Measurements from ENCODE around the gene KMT2B.

The KMT2B gene

DNA sequence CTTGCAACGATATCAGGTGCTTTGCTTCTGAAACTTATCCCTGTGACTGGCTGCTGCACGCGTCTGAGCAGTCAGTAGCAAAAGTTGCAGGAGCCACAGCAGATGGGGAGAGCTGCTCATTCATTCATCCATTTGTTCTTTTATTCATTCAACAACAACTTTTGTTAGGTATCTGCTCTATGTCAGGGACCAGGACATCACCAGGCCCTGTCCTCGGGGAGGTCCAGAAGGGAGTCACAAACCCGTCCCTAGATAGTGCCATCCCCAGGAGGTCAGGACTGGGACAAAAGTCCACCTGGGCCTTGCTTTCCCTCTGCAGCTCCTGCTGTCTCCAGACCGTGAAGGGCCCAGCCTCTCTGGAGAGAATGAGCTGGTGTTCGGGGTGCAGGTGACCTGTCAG is 60.2 kb downstream of the KMT2B start:
- DNase-seq (ENCODE audit: low read depth in 2 of 2): no peak

DNA sequence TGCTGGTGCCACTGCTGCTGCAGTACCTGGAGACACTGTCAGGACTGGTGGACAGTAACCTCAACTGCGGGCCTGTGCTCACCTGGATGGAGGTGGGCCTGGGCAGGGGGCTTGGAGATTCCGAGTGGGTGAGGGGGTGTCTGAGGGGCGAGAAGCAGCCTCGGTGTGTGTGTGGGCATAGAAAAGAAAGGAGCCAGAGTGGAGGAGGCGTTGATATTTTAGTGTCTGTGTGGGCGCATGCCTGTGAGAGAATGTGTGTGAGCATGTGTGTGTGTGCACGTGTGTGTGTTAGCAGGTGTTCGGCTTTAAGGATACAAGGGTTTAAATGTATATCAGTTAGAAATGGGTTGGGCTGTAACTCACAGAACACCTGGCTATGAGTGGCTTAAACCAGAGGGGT is 61.2 kb downstream of the KMT2B start:
- no peak for DNase-seq (ENCODE audit: low read depth in 2 of 2)

DNA sequence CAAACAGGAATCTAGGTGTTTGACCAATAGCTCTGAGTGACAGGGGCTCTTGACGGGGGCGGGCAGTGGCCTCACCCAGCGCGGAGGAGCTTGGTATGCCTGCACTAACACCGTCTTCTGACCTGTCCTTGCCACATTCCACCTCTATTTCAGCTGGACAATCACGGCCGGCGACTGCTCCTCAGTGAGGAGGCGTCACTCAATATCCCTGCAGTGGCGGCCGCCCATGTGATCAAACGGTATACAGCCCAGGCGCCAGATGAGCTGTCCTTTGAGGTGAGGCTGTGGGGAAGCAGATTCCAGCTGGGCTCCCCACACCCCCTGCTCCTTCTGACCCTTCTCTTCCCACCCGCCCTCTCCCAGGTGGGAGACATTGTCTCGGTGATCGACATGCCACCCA is 62.3 kb downstream of the KMT2B start:
- DNase-seq (ENCODE audit: low read depth in 2 of 2): no peak

DNA sequence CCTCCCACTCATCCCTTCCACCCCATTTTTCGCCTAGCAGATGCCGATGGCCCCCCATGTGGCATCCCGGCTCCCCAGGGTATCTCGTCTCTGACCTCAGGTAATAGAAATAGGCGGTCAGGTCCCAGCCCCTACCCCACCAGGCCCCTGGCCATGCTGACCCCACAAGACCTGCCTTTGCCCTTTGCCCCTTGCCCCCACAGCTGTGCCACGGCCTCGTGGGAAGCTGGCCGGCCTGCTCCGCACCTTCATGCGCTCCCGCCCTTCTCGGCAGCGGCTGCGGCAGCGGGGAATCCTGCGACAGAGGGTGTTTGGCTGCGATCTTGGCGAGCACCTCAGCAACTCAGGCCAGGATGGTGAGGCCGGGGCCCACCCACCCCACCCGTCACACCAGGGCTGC is 62.9 kb downstream of the KMT2B start:
- DNase-seq (ENCODE audit: low read depth in 2 of 2): no peak

DNA sequence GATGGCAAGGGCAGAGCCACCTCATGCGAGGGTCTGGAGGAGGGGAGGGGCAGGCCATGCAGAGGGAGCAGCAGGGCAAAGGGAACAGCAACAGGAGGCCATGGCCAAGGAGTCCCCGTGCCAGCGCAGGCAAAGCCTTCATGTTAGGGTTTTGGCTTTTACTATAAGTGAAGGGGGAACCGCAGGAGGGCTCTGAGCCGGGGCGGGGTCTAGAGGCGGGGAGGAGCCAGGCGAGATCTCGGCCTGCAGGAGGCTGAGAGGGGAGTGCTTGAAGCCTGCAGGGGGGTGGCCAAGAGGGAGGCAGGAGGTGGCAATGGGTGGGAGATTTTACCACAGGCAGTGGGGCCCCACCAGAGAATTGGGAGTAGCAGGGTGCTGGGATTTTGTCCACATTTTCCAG is 63.8 kb downstream of the KMT2B start:
- DNase-seq (ENCODE audit: low read depth in 2 of 2): no peak

DNA sequence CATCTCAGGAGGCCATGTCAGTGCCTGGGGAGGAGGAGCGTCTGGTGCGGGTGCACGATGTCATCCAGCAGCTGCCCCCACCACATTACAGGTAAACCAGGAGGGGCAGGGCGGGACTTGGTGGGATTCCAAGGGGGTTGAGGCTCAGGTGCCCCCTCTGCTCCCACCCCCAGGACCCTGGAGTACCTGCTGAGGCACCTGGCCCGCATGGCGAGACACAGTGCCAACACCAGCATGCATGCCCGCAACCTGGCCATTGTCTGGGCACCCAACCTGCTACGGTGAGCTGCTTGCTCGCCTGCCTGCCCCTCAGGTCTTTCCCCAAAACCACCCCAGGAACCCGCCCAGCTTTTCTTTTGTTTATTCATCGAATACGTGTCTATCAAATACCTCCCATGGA is 64.8 kb downstream of the KMT2B start:
- no peak for DNase-seq (ENCODE audit: low read depth in 2 of 2)

DNA sequence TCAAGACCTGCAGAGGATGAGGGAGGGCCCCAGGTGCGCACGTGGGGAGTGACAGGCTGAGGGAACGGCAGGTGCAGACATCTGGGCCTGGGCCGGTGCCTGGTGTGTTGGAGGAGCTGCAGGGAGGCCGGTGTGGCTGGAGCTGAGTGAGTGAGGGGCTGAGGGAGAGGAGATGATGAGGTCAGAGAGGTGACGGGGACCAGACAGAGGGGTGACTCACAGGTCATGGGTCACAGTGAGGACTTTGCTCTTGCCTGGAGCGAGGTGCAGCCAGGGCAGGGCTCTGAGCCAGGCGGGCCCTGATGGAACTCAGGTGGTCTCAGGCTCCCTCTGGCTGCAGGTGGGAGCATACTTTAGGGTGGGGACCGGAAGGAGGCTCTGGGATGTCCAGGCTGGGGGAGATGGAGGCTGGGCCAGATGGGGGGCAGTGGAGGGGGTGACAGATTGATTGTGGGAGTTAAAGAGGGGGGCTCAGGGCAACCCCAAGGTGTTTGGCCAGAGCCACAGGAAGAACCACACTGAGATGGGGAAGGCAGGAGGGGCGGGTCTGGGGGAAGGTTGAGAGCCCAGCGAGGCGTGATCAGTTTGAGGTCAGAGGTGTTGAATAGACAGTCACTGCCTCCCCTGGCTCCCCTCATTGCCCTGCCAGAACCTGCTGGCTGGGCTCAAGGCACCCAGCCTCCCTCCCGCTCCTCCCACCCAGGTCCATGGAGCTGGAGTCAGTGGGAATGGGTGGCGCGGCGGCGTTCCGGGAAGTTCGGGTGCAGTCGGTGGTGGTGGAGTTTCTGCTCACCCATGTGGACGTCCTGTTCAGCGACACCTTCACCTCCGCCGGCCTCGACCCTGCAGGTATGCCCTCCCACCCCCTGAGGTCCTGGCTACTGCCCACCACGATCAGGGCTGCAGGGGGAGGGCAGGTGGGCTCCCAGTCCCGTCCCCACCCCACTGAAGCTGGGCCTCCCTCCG is 65.9 kb downstream of the KMT2B start:
- no peak for DNase-seq (ENCODE audit: low read depth in 2 of 2)

DNA sequence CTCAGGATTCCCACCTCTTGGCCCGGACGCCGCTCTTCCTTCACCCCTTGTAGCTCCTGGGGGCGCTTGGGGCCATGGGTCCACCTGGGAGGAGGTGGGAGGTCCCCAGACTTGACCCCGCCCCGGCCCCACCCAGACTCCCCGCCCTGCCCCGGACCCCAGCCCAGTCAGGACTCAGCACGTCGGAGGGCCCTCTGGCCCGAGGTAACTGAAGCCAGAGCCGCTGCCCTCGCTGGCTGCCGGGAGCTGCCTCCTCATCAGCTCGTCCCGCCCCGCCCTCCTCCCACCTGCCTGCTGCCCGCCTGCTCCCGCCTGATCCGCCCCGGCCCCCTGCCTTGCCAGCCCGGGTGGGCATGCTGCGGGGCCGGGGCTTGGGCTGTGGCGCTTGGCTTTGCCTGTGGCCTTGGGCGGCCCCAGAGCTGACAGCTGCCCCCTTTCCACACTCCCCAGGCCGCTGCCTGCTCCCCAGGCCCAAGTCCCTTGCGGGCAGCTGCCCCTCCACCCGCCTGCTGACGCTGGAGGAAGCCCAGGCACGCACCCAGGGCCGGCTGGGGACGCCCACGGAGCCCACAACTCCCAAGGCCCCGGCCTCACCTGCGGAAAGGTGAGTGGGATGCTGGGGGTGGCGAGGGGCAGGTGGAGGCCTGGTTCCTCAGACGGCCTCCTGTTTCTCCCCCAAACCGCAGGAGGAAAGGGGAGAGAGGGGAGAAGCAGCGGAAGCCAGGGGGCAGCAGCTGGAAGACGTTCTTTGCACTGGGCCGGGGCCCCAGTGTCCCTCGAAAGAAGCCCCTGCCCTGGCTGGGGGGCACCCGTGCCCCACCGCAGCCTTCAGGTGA is 66.9 kb downstream of the KMT2B start:
- no peak for DNase-seq (ENCODE audit: low read depth in 2 of 2)

DNA sequence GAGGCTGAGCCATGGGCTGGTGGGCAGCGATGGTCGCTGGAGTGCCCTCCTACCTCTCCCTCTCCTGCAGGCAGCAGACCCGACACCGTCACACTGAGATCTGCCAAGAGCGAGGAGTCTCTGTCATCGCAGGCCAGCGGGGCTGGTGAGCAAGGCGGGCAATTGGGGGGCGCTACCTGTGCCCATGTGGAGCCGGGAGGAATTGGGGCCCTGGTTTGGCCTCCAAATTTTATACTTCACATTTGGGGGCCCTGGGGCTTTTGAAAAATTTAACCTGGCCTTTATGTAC is 67.5 kb downstream of the KMT2B start:
- DNase-seq (ENCODE audit: low read depth in 2 of 2): no peak

DNA sequence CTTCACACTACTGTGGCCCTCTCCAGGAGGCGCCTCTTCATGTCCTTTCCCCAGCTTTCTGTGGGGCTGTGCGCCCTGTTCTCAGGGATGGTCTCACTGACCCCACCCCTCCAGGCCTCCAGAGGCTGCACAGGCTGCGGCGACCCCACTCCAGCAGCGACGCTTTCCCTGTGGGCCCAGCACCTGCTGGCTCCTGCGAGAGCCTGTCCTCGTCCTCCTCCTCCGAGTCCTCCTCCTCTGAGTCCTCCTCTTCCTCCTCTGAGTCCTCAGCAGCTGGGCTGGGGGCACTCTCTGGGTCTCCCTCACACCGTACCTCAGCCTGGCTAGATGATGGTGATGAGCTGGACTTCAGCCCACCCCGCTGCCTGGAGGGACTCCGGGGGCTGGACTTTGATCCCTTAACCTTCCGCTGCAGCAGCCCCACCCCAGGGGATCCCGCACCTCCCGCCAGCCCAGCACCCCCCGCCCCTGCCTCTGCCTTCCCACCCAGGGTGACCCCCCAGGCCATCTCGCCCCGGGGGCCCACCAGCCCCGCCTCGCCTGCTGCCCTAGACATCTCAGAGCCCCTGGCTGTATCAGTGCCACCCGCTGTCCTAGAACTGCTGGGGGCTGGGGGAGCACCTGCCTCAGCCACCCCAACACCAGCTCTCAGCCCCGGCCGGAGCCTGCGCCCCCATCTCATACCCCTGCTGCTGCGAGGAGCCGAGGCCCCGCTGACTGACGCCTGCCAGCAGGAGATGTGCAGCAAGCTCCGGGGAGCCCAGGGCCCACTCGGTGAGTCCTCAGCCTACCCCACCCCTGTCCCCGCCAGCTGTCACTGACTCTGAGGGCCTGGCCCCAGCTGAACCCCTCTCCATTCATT is 68.7 kb downstream of the KMT2B start:
- DNase-seq (ENCODE audit: low read depth in 2 of 2): no peak

DNA sequence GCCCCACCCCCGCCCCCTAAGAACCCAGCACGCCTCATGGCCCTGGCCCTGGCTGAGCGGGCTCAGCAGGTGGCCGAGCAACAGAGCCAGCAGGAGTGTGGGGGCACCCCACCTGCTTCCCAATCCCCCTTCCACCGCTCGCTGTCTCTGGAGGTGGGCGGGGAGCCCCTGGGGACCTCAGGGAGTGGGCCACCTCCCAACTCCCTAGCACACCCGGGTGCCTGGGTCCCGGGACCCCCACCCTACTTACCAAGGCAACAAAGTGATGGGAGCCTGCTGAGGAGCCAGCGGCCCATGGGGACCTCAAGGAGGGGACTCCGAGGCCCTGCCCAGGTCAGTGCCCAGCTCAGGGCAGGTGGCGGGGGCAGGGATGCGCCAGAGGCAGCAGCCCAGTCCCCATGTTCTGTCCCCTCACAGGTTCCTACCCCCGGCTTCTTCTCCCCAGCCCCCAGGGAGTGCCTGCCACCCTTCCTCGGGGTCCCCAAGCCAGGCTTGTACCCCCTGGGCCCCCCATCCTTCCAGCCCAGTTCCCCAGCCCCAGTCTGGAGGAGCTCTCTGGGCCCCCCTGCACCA is 69.5 kb downstream of the KMT2B start:
- no peak for DNase-seq (ENCODE audit: low read depth in 2 of 2)

All from stimulated activated CD8-positive, alpha-beta memory T cell treated with anti-CD3 and anti-CD28 coated beads, Interleukin-7, amount 100 ng/mL, for 1 hour (primary cell).